GM10266 (cell line): Measurements from ENCODE around the gene MYORG.

Experiments
- DNase-seq: peaks from one replicate; pipeline ENCODE4 v3.0.0; 2012; ENCODE audit errors: extremely low spot score
- TF ChIP-seq, protein P1 (sequence below): IDR thresholded peaks from 2 replicates; pipeline ENCODE4 v1.5.1; 2012; ENCODE audit warnings: mild to moderate bottlenecking, low read depth; ENCODE audit not compliant: control insufficient read depth, insufficient read depth; ENCODE audit errors: missing control alignments

MYORG gene

DNA sequence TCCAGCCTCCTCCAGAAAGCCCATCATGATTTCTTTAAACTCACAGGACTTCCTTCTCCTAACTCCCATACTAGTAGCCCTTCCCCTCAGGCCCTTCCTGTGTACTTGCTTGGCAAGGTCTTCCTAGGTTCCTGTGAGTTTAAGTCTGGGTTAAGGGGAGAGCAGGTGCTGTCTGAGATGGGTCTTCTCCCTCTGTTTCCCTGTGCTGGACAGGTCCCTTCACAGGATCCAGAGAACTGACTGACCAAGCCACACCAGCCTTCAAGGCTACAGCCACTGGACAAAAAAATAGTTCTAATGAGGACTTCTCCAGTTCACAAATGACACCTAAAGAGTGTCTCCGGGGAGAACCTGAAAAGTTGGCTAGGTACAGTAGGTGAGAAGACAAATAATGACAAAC is 29.5 kb upstream of the MYORG start:
- no peak for DNase-seq
- TF ChIP-seq, protein P1, sequence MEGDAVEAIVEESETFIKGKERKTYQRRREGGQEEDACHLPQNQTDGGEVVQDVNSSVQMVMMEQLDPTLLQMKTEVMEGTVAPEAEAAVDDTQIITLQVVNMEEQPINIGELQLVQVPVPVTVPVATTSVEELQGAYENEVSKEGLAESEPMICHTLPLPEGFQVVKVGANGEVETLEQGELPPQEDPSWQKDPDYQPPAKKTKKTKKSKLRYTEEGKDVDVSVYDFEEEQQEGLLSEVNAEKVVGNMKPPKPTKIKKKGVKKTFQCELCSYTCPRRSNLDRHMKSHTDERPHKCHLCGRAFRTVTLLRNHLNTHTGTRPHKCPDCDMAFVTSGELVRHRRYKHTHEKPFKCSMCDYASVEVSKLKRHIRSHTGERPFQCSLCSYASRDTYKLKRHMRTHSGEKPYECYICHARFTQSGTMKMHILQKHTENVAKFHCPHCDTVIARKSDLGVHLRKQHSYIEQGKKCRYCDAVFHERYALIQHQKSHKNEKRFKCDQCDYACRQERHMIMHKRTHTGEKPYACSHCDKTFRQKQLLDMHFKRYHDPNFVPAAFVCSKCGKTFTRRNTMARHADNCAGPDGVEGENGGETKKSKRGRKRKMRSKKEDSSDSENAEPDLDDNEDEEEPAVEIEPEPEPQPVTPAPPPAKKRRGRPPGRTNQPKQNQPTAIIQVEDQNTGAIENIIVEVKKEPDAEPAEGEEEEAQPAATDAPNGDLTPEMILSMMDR, result no peak

- TF ChIP-seq, protein P1, result no peak
- DNase-seq, result no peak
These were observed 29.0 kb upstream of the MYORG start for GRCh38 chr9:34405719-34406118.

- peak; percentile 70 for DNase-seq
- TF ChIP-seq, protein P1, result peak; percentile 90
These were observed 27.1 kb upstream of the MYORG start for GRCh38 chr9:34403554-34404380.

- no peak for DNase-seq
- TF ChIP-seq, protein P1, result no peak
These were observed 24.2 kb upstream of the MYORG start for GRCh38 chr9:34400686-34401602.

DNA sequence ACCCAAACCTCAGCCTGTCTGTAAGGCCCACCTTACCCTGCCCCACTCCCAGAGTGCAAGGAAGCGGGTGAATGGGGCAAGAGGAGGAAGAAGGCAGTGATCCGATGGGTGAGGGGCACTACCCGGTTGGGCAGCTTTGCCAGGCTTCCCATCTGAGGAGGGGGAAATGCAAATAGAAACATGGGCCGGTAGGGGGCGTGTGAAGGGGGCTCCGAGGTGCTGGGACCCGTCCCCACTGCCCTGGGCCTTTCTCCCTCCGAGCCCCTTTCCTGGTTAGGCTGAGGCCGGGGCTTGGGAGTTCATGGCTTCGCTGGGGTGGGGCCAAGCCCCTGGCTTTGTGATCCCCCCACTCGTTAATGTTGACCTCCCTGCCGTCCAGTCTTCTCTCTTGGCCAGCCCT is 23.6 kb upstream of the MYORG start:
- TF ChIP-seq, protein P1, result no peak
- DNase-seq, result no peak

DNA sequence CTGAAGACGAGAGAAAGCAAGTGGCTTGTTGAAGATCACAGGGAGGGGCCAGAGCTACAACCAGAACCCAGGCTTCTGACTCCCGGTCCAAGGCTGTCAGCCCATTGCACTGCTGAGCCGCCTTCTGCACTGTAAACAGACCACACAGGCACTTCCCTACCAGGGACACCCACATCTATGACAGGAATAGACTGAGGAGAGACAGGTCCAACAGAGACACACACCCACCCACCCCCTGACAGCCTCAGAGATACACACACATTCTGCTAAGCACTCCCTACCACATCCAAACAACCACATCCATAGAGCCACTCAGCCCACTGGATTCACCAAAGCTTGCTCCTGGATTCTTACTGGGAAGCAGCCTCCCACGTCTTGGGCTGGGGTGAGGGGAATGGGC is 23.0 kb upstream of the MYORG start:
- DNase-seq, result no peak
- TF ChIP-seq, protein P1, result no peak
